Endothelial cell of umbilical vein (primary cell): ENCODE measurements around the gene TNNT3. TPM values are rescaled to one million over a fixed set of nuclear protein-coding genes. Genes with fewer than 3 reads are reported as not detected.

Source experiments
- BruUV-seq: library from RNA; stranded (reverse); fragments of 400-500 nt; replicated peaks from 2 replicates; lab custom pipeline; 2021; lab: Mats Ljungman, UMichigan
- CTCF ChIA-PET: fragments of 300-600, 350-600 bp; sonication (Branson Sonifier 250); formaldehyde crosslinking; loops from one replicate; lab custom pipeline; 2021; ENCODE audit warnings: antibody characterized with exemption, inconsistent platforms; lab: Charles Lee
- POLR2A ChIA-PET: fragments of 300-600, 350-600 bp; sonication (Branson Sonifier 250); formaldehyde crosslinking; loops from one replicate; lab custom pipeline; 2021; ENCODE audit warnings: antibody characterized with exemption, inconsistent platforms; lab: Charles Lee
- DNase-seq: peaks from one replicate; pipeline ENCODE4 v3.0.0-alpha.2; 2011; ENCODE audit warnings: low read depth, low spot score
- FAIRE-seq: peaks from 2 replicates; lab custom pipeline; 2011; peaks lifted over from hg19 to GRCh38; lab: Jason Lieb, UNC
- H2AFZ ChIP-seq: 2 replicates; pipeline ENCODE4 v1.6.0; 2012; ENCODE audit warnings: low read depth, low read length, control low read depth, inconsistent platforms
- H3K27ac ChIP-seq: 2 replicates; pipeline ENCODE4 v1.5.1; 2011; ENCODE audit warnings: low read depth, mild to moderate bottlenecking, control low read depth, low read length, moderate library complexity; ENCODE audit not compliant: insufficient read depth
- H3K27me3 ChIP-seq, 2 experiments: 2 replicates each; pipeline versions ENCODE4 v1.6.0 to v1.6.1; 2011; ENCODE audit warnings: low read length in 2 of 2, mixed read lengths in 1 of 2; ENCODE audit not compliant: control insufficient read depth in 2 of 2, insufficient read depth in 2 of 2
- H3K36me3 ChIP-seq, 2 experiments: 2 replicates in 1 of 2; 3 replicates in 1 of 2; pipeline ENCODE4 v1.5.1; 2011; ENCODE audit warnings: low read length in 2 of 2, mild to moderate bottlenecking in 1 of 2, moderate library complexity in 1 of 2; ENCODE audit not compliant: control insufficient read depth in 2 of 2, insufficient read depth in 2 of 2; ENCODE audit errors: extremely low read depth in 1 of 2
- H3K4me1 ChIP-seq: 3 replicates; pipeline ENCODE4 v1.5.1; 2011; ENCODE audit warnings: mild to moderate bottlenecking, low read length; ENCODE audit not compliant: control insufficient read depth, insufficient read depth; ENCODE audit errors: extremely low read depth
- H3K4me2 ChIP-seq: 2 replicates; pipeline ENCODE4 v1.6.1; 2011; ENCODE audit warnings: low read length, control low read depth, mixed read lengths; ENCODE audit not compliant: insufficient read depth
- H3K4me3 ChIP-seq, 3 experiments: fragments of 200-600 bp in 1 of 3; sonication (generic), shearing (Covaris generic) in 1 of 3; replicated peaks in 1 of 3; 2 replicates each; pipeline ENCODE4 v1.5.1; 2011 to 2016; ENCODE audit warnings: control low read depth in 3 of 3, low read length in 3 of 3, mild to moderate bottlenecking in 2 of 3, inconsistent platforms in 1 of 3, low read depth in 1 of 3, moderate library complexity in 1 of 3; ENCODE audit not compliant: insufficient read depth in 1 of 3
- H3K79me2 ChIP-seq: 2 replicates; pipeline ENCODE4 v1.6.0; 2012; ENCODE audit warnings: low read length, inconsistent platforms; ENCODE audit not compliant: control insufficient read depth, insufficient read depth
- H3K9ac ChIP-seq: replicated peaks from 2 replicates; pipeline ENCODE3; 2011; ENCODE audit warnings: low read length, control low read depth; ENCODE audit not compliant: insufficient read depth; ENCODE audit errors: extremely low read depth
- H3K9me1 ChIP-seq: replicated peaks from 3 replicates; pipeline ENCODE4 v1.6.0; 2011; ENCODE audit warnings: mild to moderate bottlenecking, low read length; ENCODE audit not compliant: control insufficient read depth, insufficient read depth; ENCODE audit errors: extremely low read depth
- H3K9me3 ChIP-seq: replicated peaks from 2 replicates; pipeline ENCODE4 v1.5.1; 2012; ENCODE audit warnings: low read length, inconsistent platforms; ENCODE audit not compliant: control insufficient read depth, insufficient read depth
- H4K20me1 ChIP-seq: replicated peaks from 2 replicates; pipeline ENCODE3; 2011; ENCODE audit warnings: mild to moderate bottlenecking, low read length; ENCODE audit not compliant: control insufficient read depth, insufficient read depth; ENCODE audit errors: extremely low read depth
- EZH2 ChIP-seq: IDR thresholded peaks from 2 replicates; pipeline ENCODE4 v1.6.1; 2012; ENCODE audit warnings: borderline replicate concordance, low read depth, mild to moderate bottlenecking, moderate library complexity, low read length, inconsistent platforms; ENCODE audit not compliant: severe bottlenecking
- FOS ChIP-seq: IDR thresholded peaks from 2 replicates; pipeline ENCODE4 v1.6.1; 2011; ENCODE audit warnings: mild to moderate bottlenecking, low read length, moderate library complexity, borderline replicate concordance; ENCODE audit not compliant: insufficient read depth
- GATA2 ChIP-seq: IDR thresholded peaks from 2 replicates; pipeline ENCODE4 v1.7.0; 2011; ENCODE audit warnings: low read depth, mild to moderate bottlenecking, moderate library complexity, mixed read lengths, low read length; ENCODE audit not compliant: insufficient read length, insufficient read depth
- JUN ChIP-seq: IDR thresholded peaks from 2 replicates; pipeline ENCODE4 v1.6.1; 2011; ENCODE audit warnings: borderline replicate concordance, low read depth; ENCODE audit not compliant: insufficient read length, insufficient read depth
- MYC ChIP-seq: IDR thresholded peaks from one replicate; pipeline ENCODE4 v1.6.1; 2011; ENCODE audit warnings: mild to moderate bottlenecking, low read depth, low read length
- POLR2A ChIP-seq: IDR thresholded peaks from 2 replicates; pipeline ENCODE4 v1.6.1; 2012; ENCODE audit warnings: low read depth, mild to moderate bottlenecking, control low read depth, low read length
- POLR2AphosphoS5 ChIP-seq: IDR thresholded peaks from 2 replicates; pipeline ENCODE4 v1.6.1; 2012; ENCODE audit warnings: low read depth, mild to moderate bottlenecking, control low read depth, low read length, moderate library complexity; ENCODE audit not compliant: insufficient read depth
- dilution Hi-C: fragments of 300-500 bp; cut with MboI; formaldehyde crosslinking; loops from one replicate; pipeline ENCODE4 v1.15.0; 2019; ENCODE audit warnings: low sequenced_read_pairs; ENCODE audit not compliant: extremely low pct_ligation_motif_present
- intact Hi-C: fragments of 100-400 bp; cut with micrococcal nuclease; formaldehyde crosslinking; loops from one replicate; pipeline ENCODE4 v1.10.0; 2022
- polyA plus RNA-seq, 4 experiments: library from polyadenylated mRNA; depleted of rRNA in 3 of 4; stranded (reverse) in 3 of 4; unstranded in 1 of 4; fragments of >200 nt; gene quantifications; 2 replicates each; pipeline versions ENCODE4 v1.2.1 to v1.2.3, GENCODE V29; 2011 to 2012; ENCODE audit warnings: missing spikeins in 1 of 4
- total RNA-seq: library from RNA; stranded (reverse); gene quantifications from 2 replicates; pipeline ENCODE4 v1.2.3, GENCODE V29; 2021
- TF ChIP-seq, protein P1 (sequence below): IDR thresholded peaks from 2 replicates; pipeline ENCODE4 v1.6.1; 2011; ENCODE audit not compliant: insufficient read depth, insufficient read length
- TF ChIP-seq, protein P2 (sequence below), 2 donors: IDR thresholded peaks; 1 replicate in 1 of 2; 2 replicates in 1 of 2; pipeline ENCODE4 v1.5.1; 2011; ENCODE audit warnings: low read length in 2 of 2, mild to moderate bottlenecking in 2 of 2, moderate library complexity in 2 of 2, control low read depth in 1 of 2, inconsistent platforms in 1 of 2, low read depth in 1 of 2; ENCODE audit not compliant: insufficient read depth in 1 of 2; ENCODE audit errors: extremely low read depth in 1 of 2

Gene TNNT3
- total and polyA plus RNA-seq, 2 donors (not counting 3 experiments of a cell fraction or from before 2014, with no cell fraction given): not detected

DNA sequence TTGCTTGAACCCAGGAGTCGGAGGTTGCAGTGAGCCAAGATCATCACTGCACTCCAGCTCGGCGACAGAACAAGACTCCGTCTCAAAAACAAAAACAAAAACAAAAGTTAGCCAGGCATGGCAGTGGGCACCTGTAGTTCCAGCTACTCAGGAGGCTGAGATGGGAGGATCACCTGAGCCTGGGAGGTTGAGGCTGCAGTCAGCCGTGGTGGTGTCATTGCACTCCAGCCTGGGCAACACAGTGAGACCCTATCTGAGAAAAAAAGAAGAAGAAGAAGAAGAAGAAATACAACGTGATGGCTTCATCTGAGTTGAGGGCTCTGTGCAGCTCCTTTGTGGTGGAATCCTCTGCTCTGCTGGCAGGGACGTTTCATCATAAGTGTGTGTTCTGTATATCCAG, 10.0 kb upstream of the TNNT3 start:
- Histone ChIP-seq H3K9ac (no peak overlapping the region), H3K9me1 (no peaks in the 10 kb centered on the region), H3K27me3 (no peaks in the 10 kb centered on the region), H3K4me2 (no peak overlapping the region), H3K9me3 (no peaks in the 10 kb centered on the region), H4K20me1 (no peaks in the 10 kb centered on the region), H2AFZ (no peak overlapping the region), H3K36me3 (no peaks in the 10 kb centered on the region), H3K79me2 (no peaks in the 10 kb centered on the region), H3K4me1 (peaks cover 33% of the 10 kb centered on the region), H3K4me3 (no peak overlapping the region), H3K27ac (no peak overlapping the region)
- intact Hi-C loops: loop anchor here (2.0 kb wide), 1 partner anchor 27 kb away; no protein-coding TSS in a partner anchor
- POLR2A ChIA-PET: no interaction called here
- dilution Hi-C loops: no loop called here
- BruUV-seq: no TSS peak
- DNase-seq (no peak), FAIRE-seq (no peak)
- CTCF ChIA-PET: interaction anchor here (0.7 to 5.3 kb wide), 2 partner anchors 27 to 257 kb away, joined by 3 to 41 read pairs; no protein-coding TSS in a partner anchor
- TF ChIP-seq POLR2A (no peak), MYC (no peak), FOS (no peak), JUN (no peak), POLR2AphosphoS5 (no peak), EZH2 (no peak), GATA2 (no peak)
- TF ChIP-seq, protein P1, sequence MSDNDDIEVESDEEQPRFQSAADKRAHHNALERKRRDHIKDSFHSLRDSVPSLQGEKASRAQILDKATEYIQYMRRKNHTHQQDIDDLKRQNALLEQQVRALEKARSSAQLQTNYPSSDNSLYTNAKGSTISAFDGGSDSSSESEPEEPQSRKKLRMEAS: no peak
- TF ChIP-seq, protein P2, sequence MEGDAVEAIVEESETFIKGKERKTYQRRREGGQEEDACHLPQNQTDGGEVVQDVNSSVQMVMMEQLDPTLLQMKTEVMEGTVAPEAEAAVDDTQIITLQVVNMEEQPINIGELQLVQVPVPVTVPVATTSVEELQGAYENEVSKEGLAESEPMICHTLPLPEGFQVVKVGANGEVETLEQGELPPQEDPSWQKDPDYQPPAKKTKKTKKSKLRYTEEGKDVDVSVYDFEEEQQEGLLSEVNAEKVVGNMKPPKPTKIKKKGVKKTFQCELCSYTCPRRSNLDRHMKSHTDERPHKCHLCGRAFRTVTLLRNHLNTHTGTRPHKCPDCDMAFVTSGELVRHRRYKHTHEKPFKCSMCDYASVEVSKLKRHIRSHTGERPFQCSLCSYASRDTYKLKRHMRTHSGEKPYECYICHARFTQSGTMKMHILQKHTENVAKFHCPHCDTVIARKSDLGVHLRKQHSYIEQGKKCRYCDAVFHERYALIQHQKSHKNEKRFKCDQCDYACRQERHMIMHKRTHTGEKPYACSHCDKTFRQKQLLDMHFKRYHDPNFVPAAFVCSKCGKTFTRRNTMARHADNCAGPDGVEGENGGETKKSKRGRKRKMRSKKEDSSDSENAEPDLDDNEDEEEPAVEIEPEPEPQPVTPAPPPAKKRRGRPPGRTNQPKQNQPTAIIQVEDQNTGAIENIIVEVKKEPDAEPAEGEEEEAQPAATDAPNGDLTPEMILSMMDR (IDR thresholded peaks at IDR 0.05; ENCODE audit: extremely low read depth in 1 of 2, insufficient read depth in 1 of 2, low read depth in 1 of 2, low read length in 2 of 2): no peak
